PC-9 (cell line): ENCODE data around the gene TBCE. TPM values are rescaled to one million over a fixed set of nuclear protein-coding genes. Genes with fewer than 3 reads are reported as not detected.

Experiments used
- BruUV-seq: library from RNA; stranded (reverse); fragments of 400-500 nt; replicated peaks from 2 replicates; lab custom pipeline; 2021; lab: Mats Ljungman, UMichigan
- CTCF ChIA-PET: fragments of 300-600 bp; sonication (Branson Sonifier 250); formaldehyde crosslinking; loops from one replicate; lab custom pipeline; 2022; ENCODE audit warnings: antibody characterized with exemption; lab: Charles Lee
- POLR2A ChIA-PET: fragments of 300-600 bp; sonication (Branson Sonifier 250); formaldehyde crosslinking; loops from one replicate; lab custom pipeline; 2022; ENCODE audit warnings: antibody characterized with exemption; ENCODE audit not compliant: unreplicated experiment; lab: Charles Lee
- DNase-seq, 2 experiments: peaks; one replicate each; pipeline versions ENCODE4 v3.0.0 to v3.0.0-alpha.2; 2015 to 2022; ENCODE audit warnings: mixed read lengths in 1 of 2
- H2AFZ ChIP-seq: fragments of 200-600 bp; sonication (generic); 2 replicates; pipeline ENCODE4 v1.8.1; 2017; ENCODE audit warnings: antibody characterized with exemption
- H3F3A ChIP-seq: fragments of 200-600 bp; sonication (generic); 2 replicates; pipeline ENCODE4 v1.8.1; 2017; ENCODE audit warnings: antibody characterized with exemption, mild to moderate bottlenecking, low read depth; ENCODE audit not compliant: insufficient read depth
- H3K27ac ChIP-seq: fragments of 200-600 bp; sonication (generic); 2 replicates; pipeline ENCODE4 v1.6.1; 2016; ENCODE audit warnings: mixed run types
- H3K27me3 ChIP-seq: fragments of 200-600 bp; sonication (generic); 2 replicates; pipeline ENCODE4 v1.6.1; 2016; ENCODE audit warnings: low read depth, mixed run types; ENCODE audit not compliant: insufficient read depth
- H3K36me3 ChIP-seq: fragments of 200-600 bp; sonication (generic); 2 replicates; pipeline ENCODE4 v1.6.1; 2016; ENCODE audit warnings: low read depth, mixed run types
- H3K4me1 ChIP-seq: fragments of 200-600 bp; sonication (generic); replicated peaks from 2 replicates; pipeline ENCODE4 v1.6.1; 2016; ENCODE audit warnings: mixed run types; ENCODE audit not compliant: insufficient read depth
- H3K4me2 ChIP-seq: fragments of 200-600 bp; sonication (generic); 2 replicates; pipeline ENCODE4 v1.6.1; 2017; ENCODE audit warnings: mixed run types
- H3K4me3 ChIP-seq: fragments of 200-600 bp; sonication (generic); 2 replicates; pipeline ENCODE4 v1.6.1; 2016; ENCODE audit warnings: mixed run types
- H3K79me2 ChIP-seq: fragments of 200-600 bp; sonication (generic); 2 replicates; pipeline ENCODE4 v1.6.1; 2017; ENCODE audit warnings: low read depth, mixed run types
- H3K9me2 ChIP-seq: fragments of 200-600 bp; sonication (generic); 2 replicates; pipeline ENCODE4 v1.8.1; 2017; ENCODE audit warnings: mild to moderate bottlenecking; ENCODE audit not compliant: insufficient read depth
- H3K9me3 ChIP-seq: fragments of 200-600 bp; sonication (generic); 2 replicates; pipeline ENCODE4 v1.8.1; 2016; ENCODE audit warnings: low read depth; ENCODE audit not compliant: insufficient read depth
- H4K20me1 ChIP-seq: fragments of 200-600 bp; sonication (generic); 2 replicates; pipeline ENCODE4 v1.8.1; 2017; ENCODE audit not compliant: insufficient read depth
- CTCF ChIP-seq: fragments of 200-600 bp; sonication (generic); conservative IDR thresholded peaks from 2 replicates; pipeline ENCODE4 v1.6.1; 2017; ENCODE audit warnings: mixed run types, antibody characterized with exemption, mild to moderate bottlenecking, moderate library complexity
- EZH2 ChIP-seq: fragments of 200-600 bp; sonication (generic); IDR thresholded peaks from 2 replicates; pipeline ENCODE4 v1.8.0; 2017; ENCODE audit warnings: antibody characterized with exemption, low read depth
- intact Hi-C: fragments of 100-400 bp; cut with micrococcal nuclease; formaldehyde crosslinking; loops from one replicate; pipeline ENCODE4 v1.10.0; 2022; ENCODE audit not compliant: unreplicated experiment
- total RNA-seq: library from RNA; stranded (reverse); gene quantifications from 2 replicates; pipeline ENCODE4 v1.2.3, GENCODE V29; 2021

TBCE gene
- total RNA-seq, 1 experiment from 2014 or later, result 18.9 TPM

DNA sequence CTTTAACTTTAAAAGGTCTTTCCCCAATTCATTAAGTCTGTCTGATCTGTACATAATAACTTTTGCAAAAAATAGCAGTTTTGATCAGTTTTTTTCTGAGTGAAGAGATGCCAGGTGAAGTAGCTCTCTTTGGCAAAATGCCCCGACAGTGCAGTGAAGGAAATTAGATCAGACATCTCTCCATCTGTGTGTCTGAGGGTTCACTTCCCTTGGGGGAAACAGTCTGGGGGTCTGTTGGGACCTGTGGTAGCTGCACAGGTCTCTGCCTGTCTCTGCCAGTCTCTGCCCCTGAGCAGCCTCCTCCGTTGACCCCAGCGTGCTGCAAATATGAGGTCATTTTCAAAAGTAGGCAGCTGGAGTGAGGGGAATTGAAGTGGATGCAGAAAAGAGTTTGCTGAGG, 54.5 kb downstream of the TBCE start:
- no peaks in the 10 kb centered on the region for H3K36me3 ChIP-seq
- H3K4me2 ChIP-seq, result no peak overlapping the region
- H3K79me2 ChIP-seq, result no peaks in the 10 kb centered on the region
- H3K9me3 ChIP-seq, result no peaks in the 10 kb centered on the region
- H3K9me2 ChIP-seq, result no peaks in the 10 kb centered on the region
- H3K27me3 ChIP-seq, result no peaks in the 10 kb centered on the region
- H3K4me3 ChIP-seq, result no peak overlapping the region
- peaks cover under 1% of the 10 kb centered on the region; the same call in 1 of the 2 replicates for H3F3A ChIP-seq
- H3K27ac ChIP-seq, result no peak overlapping the region
- no peaks in the 10 kb centered on the region for H4K20me1 ChIP-seq
- 0 out of 2 replicates have a peak, but pooled peaks cover 1% of the 10 kb centered on the region for H3K4me1 ChIP-seq
- ChIA-PET POLR2A (no interaction called here), CTCF (interaction anchor here (0.7 kb wide), 1 partner anchor 272 kb away, joined by 9 read pairs; no protein-coding TSS in a partner anchor)
- no TSS peak for BruUV-seq
- no peak for DNase-seq
- TF ChIP-seq EZH2, result no peak
- TF ChIP-seq CTCF, result no peak
- intact Hi-C loops, result no loop called here
- no peak overlapping the region for H2AFZ ChIP-seq

GRCh38 chr1:235423214-235423652, 56.0 kb downstream of the TBCE start:
- Histone ChIP-seq H3K9me2 (no peaks in the 10 kb centered on the region), H4K20me1 (no peaks in the 10 kb centered on the region), H3K4me3 (no peak overlapping the region), H2AFZ (no peak overlapping the region), H3K4me2 (no peak overlapping the region), H3K9me3 (no peaks in the 10 kb centered on the region), H3F3A (no peaks in the 10 kb centered on the region), H3K4me1 (no peaks in the 10 kb centered on the region), H3K27me3 (no peaks in the 10 kb centered on the region), H3K27ac (no peak overlapping the region), H3K79me2 (no peaks in the 10 kb centered on the region), H3K36me3 (no peaks in the 10 kb centered on the region)
- ChIA-PET POLR2A (no interaction called here), CTCF (no interaction called here)
- TF ChIP-seq CTCF (no peak), EZH2 (no peak)
- no TSS peak for BruUV-seq
- no peak for DNase-seq
- intact Hi-C loops, result no loop called here

GRCh38 chr1:235424092-235424491, 56.9 kb downstream of the TBCE start:
- Histone ChIP-seq H3K4me3 (no peak overlapping the region), H3K4me1 (no peaks in the 10 kb centered on the region), H3K36me3 (no peaks in the 10 kb centered on the region), H3K79me2 (no peaks in the 10 kb centered on the region), H3K4me2 (no peak overlapping the region), H3K9me3 (no peaks in the 10 kb centered on the region), H4K20me1 (no peaks in the 10 kb centered on the region), H3K27me3 (no peaks in the 10 kb centered on the region), H3K27ac (no peak overlapping the region), H3K9me2 (no peaks in the 10 kb centered on the region), H2AFZ (no peak overlapping the region), H3F3A (no peaks in the 10 kb centered on the region)
- intact Hi-C loops, result no loop called here
- POLR2A ChIA-PET, result interaction anchor here (0.7 kb wide), 1 partner anchor 953 kb away, joined by 18 read pairs; no protein-coding TSS in a partner anchor
- TF ChIP-seq CTCF (no peak), EZH2 (no peak)
- BruUV-seq, result no TSS peak
- CTCF ChIA-PET, result interaction anchor here (0.6 kb wide), 1 partner anchor 265 kb away, joined by 3 read pairs; no protein-coding TSS in a partner anchor
- no peak for DNase-seq
